Fibroblast of the aortic adventitia (primary cell): ENCODE results near the gene ACTA2. TPM values are rescaled to one million over a fixed set of nuclear protein-coding genes. Genes with fewer than 3 reads are reported as not detected.
A peak's percentile ranks its signal among the peaks of the same experiment; 100 is the strongest.

Experiments used
- DNase-seq: peaks from one replicate; pipeline ENCODE4 v3.0.0-alpha.2; 2010; ENCODE audit warnings: low read depth
- H3K4me3 ChIP-seq: 2 replicates; pipeline ENCODE4 v1.5.1; 2011; ENCODE audit warnings: low read depth, mild to moderate bottlenecking, control low read depth, low read length, moderate library complexity
- total RNA-seq: library from RNA; depleted of rRNA; stranded (reverse); fragments of >200 nt; gene quantifications from 2 replicates; pipeline ENCODE4 v1.2.3, GENCODE V29; 2012; ENCODE audit warnings: low replicate concordance
- TF ChIP-seq, protein P1 (sequence below): IDR thresholded peaks from 2 replicates; pipeline ENCODE4 v1.5.1; 2011; ENCODE audit warnings: mild to moderate bottlenecking, low read length, control low read depth, inconsistent platforms; ENCODE audit not compliant: insufficient read depth

Gene ACTA2
- total RNA-seq, 1 donor: 73.5 TPM

DNA sequence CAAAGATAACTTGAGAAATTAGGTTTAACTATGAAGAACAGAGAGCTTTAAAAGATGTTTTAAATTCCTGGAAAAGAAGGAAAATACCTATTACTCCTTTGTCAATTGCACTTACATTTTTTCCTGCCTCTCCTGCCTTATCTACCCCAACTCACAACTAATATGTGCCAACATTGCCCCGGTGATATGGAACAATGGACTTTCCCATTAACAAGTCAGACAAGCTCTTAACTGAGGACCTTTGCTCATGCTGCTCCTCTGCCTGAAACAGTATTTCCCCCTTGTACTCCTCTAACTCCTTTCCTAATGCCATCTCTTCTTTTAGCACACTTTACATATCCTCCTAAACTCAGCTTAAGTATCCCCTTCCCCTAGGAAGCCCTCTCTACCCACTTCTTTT is 4.8 kb upstream of the ACTA2 start:
- DNase-seq: no peak
- H3K4me3 ChIP-seq: no peak overlapping the region
- TF ChIP-seq, protein P1, sequence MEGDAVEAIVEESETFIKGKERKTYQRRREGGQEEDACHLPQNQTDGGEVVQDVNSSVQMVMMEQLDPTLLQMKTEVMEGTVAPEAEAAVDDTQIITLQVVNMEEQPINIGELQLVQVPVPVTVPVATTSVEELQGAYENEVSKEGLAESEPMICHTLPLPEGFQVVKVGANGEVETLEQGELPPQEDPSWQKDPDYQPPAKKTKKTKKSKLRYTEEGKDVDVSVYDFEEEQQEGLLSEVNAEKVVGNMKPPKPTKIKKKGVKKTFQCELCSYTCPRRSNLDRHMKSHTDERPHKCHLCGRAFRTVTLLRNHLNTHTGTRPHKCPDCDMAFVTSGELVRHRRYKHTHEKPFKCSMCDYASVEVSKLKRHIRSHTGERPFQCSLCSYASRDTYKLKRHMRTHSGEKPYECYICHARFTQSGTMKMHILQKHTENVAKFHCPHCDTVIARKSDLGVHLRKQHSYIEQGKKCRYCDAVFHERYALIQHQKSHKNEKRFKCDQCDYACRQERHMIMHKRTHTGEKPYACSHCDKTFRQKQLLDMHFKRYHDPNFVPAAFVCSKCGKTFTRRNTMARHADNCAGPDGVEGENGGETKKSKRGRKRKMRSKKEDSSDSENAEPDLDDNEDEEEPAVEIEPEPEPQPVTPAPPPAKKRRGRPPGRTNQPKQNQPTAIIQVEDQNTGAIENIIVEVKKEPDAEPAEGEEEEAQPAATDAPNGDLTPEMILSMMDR: no peak

DNA sequence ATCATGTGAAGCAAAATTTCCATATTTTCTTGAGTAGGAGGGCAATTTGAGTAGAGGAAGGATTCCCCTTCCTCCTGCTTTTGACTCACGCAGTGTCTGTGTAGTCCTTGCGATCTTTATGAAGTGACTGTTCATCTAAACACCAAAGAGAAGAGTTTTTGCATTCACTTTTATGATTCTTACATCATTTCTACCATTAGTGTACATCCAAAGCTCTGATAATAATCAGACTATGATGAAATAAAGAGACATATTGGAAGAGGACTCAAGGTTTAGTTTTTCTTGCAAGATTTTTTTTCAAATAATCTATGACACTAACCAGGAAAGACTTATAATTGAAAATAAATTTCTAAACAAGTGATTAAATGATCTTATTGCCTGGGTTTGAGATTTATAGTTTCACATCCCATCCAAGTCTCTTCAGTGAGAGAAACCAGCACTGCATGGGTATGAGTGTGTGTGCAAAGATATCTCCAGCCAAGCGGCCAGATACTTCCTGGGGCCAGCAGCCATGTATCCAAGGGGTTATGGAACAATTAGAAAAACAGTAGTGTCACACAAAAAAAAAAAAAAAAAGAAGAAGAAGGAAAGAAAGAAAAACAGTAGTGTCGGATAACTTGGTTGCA is 2.0 kb upstream of the ACTA2 start:
- TF ChIP-seq, protein P1: no peak
- no peak overlapping the region for H3K4me3 ChIP-seq
- DNase-seq: no peak

DNA sequence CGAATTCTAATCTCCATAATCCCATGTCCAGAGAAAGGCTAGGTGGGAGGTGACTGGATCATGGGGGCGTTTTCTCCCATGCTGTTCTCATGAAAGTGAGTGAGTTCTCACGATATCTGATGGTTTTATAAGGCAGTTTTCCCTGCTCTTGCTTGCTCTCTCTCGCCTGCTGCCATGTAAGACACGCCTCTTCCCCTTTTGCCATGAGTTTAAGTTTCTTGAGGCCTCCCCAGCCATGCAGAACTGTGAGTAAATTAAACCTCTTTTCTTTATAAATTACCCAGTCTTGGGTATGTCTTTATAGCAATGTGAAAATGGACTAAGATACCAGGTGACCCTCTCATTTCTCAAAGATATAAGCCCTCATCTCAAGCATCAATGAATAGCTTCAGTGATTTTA is 1.1 kb upstream of the ACTA2 start:
- TF ChIP-seq, protein P1: no peak
- no peak for DNase-seq
- H3K4me3 ChIP-seq: no peak overlapping the region

DNA sequence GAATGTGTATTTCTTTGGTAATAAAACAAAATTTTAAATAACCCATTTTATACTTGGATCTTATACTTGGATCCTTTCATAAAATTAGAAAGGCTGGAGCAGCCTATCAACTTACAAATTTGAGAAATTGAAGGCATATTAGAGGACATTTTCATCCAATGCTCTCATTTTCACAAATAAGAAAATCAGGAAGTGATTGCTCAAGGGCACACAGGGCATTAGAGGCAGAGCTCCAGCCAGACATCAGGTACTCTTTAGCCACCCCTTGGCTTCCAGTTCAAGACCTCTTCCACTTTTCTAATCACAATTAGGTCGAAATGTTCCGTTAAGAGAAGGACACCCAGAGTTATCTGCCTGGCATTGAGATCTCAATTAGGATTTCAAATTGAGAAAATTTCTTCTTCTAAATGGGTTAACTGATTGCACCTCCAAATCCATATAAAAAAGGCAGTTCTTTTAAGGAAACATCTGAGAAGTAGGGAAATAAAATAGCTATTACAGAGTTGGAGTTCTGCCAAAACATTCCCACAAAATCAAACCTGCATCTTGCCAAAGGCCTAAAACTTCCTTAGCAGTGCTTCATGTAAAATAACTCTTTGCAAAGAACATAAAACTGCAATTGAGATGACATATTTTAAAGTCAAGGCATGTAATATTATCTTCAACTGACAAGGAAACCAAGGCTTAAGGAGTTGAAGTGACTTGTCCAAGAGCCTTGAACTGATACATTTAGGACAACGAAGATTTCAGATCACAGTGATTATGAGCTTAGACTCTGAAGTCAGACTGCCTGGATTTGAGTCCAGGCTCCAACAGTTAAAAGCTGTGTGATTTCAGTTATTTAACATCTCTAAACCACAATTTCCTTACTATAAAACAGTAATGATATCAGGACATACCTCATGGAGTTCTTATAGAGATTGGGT is 2.4 kb downstream of the ACTA2 start:
- TF ChIP-seq, protein P1: no peak
- DNase-seq: peak; percentile 71
- H3K4me3 ChIP-seq: no peak overlapping the region

DNA sequence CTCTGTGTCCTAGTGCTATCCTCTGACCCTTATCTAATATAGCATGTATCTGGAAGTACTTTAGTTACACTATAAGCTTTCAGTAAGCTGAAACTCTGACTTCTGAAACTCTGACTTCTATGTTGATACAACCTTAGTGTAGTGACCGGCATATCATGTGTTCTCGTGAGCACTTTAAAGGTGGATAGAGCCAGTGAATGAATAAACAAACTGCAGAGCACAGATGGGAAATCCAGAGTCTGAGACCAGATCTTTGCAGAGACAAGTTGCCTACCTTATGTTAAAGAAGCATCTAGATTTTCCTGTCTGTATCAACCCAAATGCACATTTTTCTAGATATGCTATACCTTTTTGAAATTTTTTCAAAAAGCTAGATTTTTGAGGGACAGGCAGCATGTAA is 3.5 kb downstream of the ACTA2 start:
- no peak overlapping the region for H3K4me3 ChIP-seq
- no peak for DNase-seq
- TF ChIP-seq, protein P1: no peak

DNA sequence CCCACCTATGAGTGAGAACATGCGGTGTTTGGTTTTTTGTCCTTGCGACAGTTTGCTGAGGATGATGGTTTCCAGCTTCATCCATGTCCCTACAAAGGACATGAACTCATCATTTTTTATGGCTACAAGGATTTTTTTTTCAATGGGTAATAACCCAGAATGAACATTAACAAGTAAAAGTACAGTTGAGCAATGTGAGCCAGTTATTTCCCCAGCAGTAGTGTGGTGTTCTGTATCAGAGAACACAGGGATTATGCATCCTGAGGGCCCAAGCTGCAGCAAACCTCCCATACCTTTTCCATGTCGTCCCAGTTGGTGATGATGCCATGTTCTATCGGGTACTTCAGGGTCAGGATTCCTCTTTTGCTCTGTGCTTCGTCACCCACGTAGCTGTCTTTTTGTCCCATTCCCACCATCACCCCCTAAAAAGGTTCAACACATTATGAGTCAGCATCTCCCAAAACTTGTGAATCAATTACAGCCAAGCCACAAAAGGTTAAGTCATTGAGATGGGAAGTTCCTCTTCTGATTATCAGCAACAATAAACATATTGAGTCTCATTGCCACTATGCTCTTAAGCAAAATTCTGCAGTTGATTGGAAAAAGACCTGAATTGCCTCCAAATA is 5.5 kb downstream of the ACTA2 start:
- TF ChIP-seq, protein P1: no peak

More for the DNA sequence above, 5.5 kb downstream of the ACTA2 start:
- DNase-seq: no peak
- no peak overlapping the region for H3K4me3 ChIP-seq
